Neural progenitor cell (in vitro differentiated cells): Measurements from ENCODE around the gene USP6. TPM values are rescaled to one million over a fixed set of nuclear protein-coding genes. Genes with fewer than 3 reads are reported as not detected.
A peak's percentile ranks its signal among the peaks of the same experiment; 100 is the strongest.

Source experiments
- DNase-seq: peaks from one replicate; pipeline ENCODE4 v3.0.0-alpha.2; 2016; ENCODE audit warnings: low spot score
- H2AFZ ChIP-seq: fragments of 200-600 bp; sonication (generic); replicated peaks from 2 replicates; pipeline ENCODE4 v1.6.1; 2016; ENCODE audit warnings: antibody characterized with exemption
- H3F3A ChIP-seq: fragments of 200-600 bp; sonication (generic); 2 replicates; pipeline ENCODE4 v1.6.1; 2016; ENCODE audit warnings: antibody characterized with exemption, low read depth
- H3K27ac ChIP-seq: fragments of 200-600 bp; sonication (generic); 2 replicates; pipeline ENCODE4 v1.5.1; 2016; ENCODE audit warnings: mild to moderate bottlenecking
- H3K27me3 ChIP-seq: fragments of 200-600 bp; sonication (generic); 2 replicates; pipeline ENCODE4 v1.6.1; 2016; ENCODE audit warnings: mild to moderate bottlenecking, moderate library complexity
- H3K36me3 ChIP-seq: fragments of 200-600 bp; sonication (generic); 2 replicates; pipeline ENCODE4 v1.5.1; 2016
- H3K4me1 ChIP-seq: fragments of 200-600 bp; sonication (generic); 2 replicates; pipeline ENCODE4 v1.6.1; 2016; ENCODE audit warnings: mixed run types
- H3K4me2 ChIP-seq: fragments of 200-600 bp; sonication (generic); 2 replicates; pipeline ENCODE4 v1.6.1; 2016
- H3K4me3 ChIP-seq: fragments of 200-600 bp; sonication (generic); 2 replicates; pipeline ENCODE4 v1.5.1; 2016
- H3K79me2 ChIP-seq: fragments of 200-600 bp; sonication (generic); 2 replicates; pipeline ENCODE4 v1.6.1; 2016; ENCODE audit warnings: low read depth
- H3K9ac ChIP-seq: fragments of 200-600 bp; sonication (generic); 2 replicates; pipeline ENCODE4 v1.6.1; 2016
- H3K9me3 ChIP-seq: fragments of 200-600 bp; sonication (generic); 2 replicates; pipeline ENCODE4 v1.5.1; 2016; ENCODE audit warnings: low read depth
- H4K20me1 ChIP-seq: fragments of 200-600 bp; sonication (generic); 2 replicates; pipeline ENCODE4 v1.6.1; 2016; ENCODE audit warnings: low read depth
- H3K27ac Mint-ChIP-seq: 3 replicates; pipeline ENCODE4 v1.8.0; 2021; ENCODE audit warnings: mixed read lengths
- H3K27me3 Mint-ChIP-seq: 2 replicates; pipeline ENCODE4 v1.8.0; 2022; ENCODE audit warnings: low read depth, mild to moderate bottlenecking, inconsistent platforms, moderate library complexity, mixed read lengths; ENCODE audit not compliant: insufficient read depth
- H3K36me3 Mint-ChIP-seq: 3 replicates; pipeline ENCODE4 v1.8.0; 2021; ENCODE audit warnings: mixed read lengths
- H3K4me1 Mint-ChIP-seq: 3 replicates; pipeline ENCODE4 v1.8.0; 2021; ENCODE audit warnings: mixed read lengths
- H3K4me3 Mint-ChIP-seq: 3 replicates; pipeline ENCODE4 v1.8.0; 2021; ENCODE audit warnings: mild to moderate bottlenecking, moderate library complexity, mixed read lengths
- H3K9me3 Mint-ChIP-seq: 3 replicates; pipeline ENCODE4 v1.8.0; 2020; ENCODE audit warnings: mixed read lengths
- CTCF ChIP-seq: fragments of 200-600 bp; sonication (generic); IDR thresholded peaks from 2 replicates; pipeline ENCODE4 v1.5.1; 2017; ENCODE audit warnings: antibody characterized with exemption, mild to moderate bottlenecking
- EZH2 ChIP-seq: fragments of 200-600 bp; sonication (generic); IDR thresholded peaks from 2 replicates; pipeline ENCODE4 v1.6.1; 2017; ENCODE audit warnings: antibody characterized with exemption, mild to moderate bottlenecking, moderate library complexity
- EZH2phosphoT487 ChIP-seq: fragments of 200-600 bp; sonication (generic); IDR thresholded peaks from 2 replicates; pipeline ENCODE4 v1.6.1; 2017; ENCODE audit warnings: antibody characterized with exemption
- total RNA-seq: library from RNA; depleted of rRNA; stranded (reverse); fragments of >200 nt; gene quantifications from 2 replicates; pipeline ENCODE4 v1.2.3, GENCODE V29; 2015; ENCODE audit warnings: low replicate concordance

USP6 gene
- total RNA-seq, 1 donor from 2014 or later, result 0.17 TPM

DNA sequence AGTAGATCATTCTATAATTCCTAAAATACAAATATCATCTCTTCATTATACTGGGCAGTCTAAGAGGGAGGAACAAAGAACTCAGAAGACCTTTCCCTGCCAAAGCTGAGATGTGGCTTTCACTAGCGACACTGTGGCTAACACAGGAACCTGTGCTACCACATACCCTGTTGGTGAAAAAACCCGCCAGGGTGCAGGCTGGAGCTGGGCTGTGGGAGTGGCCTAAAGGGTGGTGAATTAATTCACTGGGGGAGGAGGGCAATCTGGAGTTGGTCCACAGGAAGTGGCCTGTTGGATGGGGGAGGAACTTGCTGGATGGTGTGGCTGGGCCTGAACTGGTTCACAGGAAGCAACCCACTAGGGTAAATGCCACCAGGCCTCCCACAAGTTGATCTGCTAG lies 68.5 kb downstream of the USP6 start:
- no peak for DNase-seq
- no peak overlapping the region for H3K27ac Mint-ChIP-seq
- H3K4me2 ChIP-seq, result no peak overlapping the region
- no peaks in the 10 kb centered on the region for H3K4me1 ChIP-seq
- peaks cover 3% of the 10 kb centered on the region for H3K79me2 ChIP-seq
- H3F3A ChIP-seq, result peaks cover 40% of the 10 kb centered on the region
- peaks cover 98% of the 10 kb centered on the region for H3K9me3 ChIP-seq
- no peak overlapping the region for H3K9ac ChIP-seq
- H3K27ac ChIP-seq, result no peak overlapping the region
- H3K27me3 ChIP-seq, result no peaks in the 10 kb centered on the region
- no peak overlapping the region for H3K4me3 Mint-ChIP-seq
- no peak overlapping the region for H2AFZ ChIP-seq
- peaks cover 59% of the 10 kb centered on the region for H3K36me3 ChIP-seq
- no peaks in the 10 kb centered on the region for H4K20me1 ChIP-seq
- H3K9me3 Mint-ChIP-seq, result peaks cover 88% of the 10 kb centered on the region
- no peak overlapping the region for H3K4me3 ChIP-seq
- H3K36me3 Mint-ChIP-seq, result peaks cover 69% of the 10 kb centered on the region
- no peaks in the 10 kb centered on the region for H3K4me1 Mint-ChIP-seq
- TF ChIP-seq CTCF, result no peak
- no peak for TF ChIP-seq EZH2
- TF ChIP-seq EZH2phosphoT487, result no peak
- H3K27me3 Mint-ChIP-seq, result peaks cover 18% of the 10 kb centered on the region

DNA sequence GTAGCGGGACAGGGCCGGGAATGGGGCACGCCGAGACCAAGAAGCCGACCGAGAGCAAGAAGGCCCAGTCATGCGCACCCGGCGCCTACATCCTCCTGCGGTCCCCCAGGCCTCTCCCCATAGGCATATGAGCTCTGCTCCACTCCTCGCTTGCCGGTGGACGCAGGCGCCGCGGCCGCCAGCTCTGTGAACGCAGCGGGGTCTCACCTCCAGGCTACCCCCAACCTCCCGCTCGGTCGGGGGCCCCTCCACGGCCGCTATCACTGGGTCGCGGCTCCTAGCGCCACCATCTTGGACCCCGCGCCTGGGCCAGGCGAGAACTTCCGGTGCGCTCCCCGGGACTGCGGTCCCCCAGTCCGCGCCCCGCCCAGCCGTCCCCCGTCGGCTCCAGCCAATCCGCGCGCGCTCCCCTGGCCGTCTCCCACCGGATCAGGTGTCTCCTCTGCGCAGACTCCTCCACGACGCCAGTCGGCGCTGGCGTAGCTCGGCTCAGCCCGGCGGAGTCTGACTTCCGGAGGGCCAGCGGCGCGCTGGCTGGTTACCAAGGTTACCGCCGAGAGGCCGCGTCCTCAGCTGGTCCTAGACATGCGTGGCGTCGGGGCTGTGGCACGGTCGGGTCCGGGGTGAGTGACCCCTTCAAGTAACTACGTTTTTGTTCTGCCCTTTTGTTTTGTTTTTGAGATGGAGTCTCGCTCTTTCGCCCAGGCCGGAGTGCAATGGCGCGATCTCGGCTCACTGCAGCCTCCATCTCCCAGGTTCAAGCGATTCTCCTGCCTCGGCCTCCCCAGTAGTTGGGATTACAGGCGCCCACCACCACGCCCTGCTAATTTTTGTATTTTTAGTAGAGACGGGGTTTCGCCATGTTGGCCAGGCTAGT lies 75.9 kb downstream of the USP6 start, which contains the start of gene ZNF594:
Gene ZNF594, minus strand, starts transcription at position 328 of the 877 bp plus-strand sequence. CDS start 7,612 bp downstream, outside the sequence.
- no peaks in the 10 kb centered on the region for H3K27me3 Mint-ChIP-seq

DNA sequence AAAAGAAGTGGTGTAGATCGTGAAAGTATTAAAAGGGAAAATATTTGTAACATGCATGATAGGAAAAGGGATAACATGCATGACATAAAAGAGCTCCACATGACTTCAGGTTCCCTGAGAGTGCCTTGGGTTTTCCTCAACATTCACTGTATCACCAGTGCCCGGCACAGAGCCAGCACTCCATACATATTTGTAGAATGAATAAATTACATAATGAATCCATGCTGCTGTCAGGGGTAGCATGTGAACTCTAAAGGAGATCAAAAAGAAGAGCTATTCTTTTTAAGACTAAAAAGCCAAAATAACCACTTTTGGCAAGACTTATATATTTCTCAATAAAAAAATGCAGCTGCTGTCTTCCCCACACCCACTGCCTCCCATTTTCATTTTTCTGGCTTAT lies 78.5 kb downstream of the USP6 start:
- Mint-ChIP-seq H3K27me3 (no peaks in the 10 kb centered on the region), H3K36me3 (peaks cover 30% of the 10 kb centered on the region), H3K4me1 (peaks cover 14% of the 10 kb centered on the region), H3K4me3 (no peak overlapping the region), H3K27ac (no peak overlapping the region), H3K9me3 (peaks cover 20% of the 10 kb centered on the region)
- H3K4me1 ChIP-seq, result peaks cover 3% of the 10 kb centered on the region
- H3K27me3 ChIP-seq, result no peaks in the 10 kb centered on the region
- no peaks in the 10 kb centered on the region for H4K20me1 ChIP-seq
- no peak overlapping the region for H3K4me3 ChIP-seq
- DNase-seq, result no peak
- H3K79me2 ChIP-seq, result peaks cover 29% of the 10 kb centered on the region
- H2AFZ ChIP-seq, result no peak overlapping the region
- H3K4me2 ChIP-seq, result no peak overlapping the region
- H3F3A ChIP-seq, result peaks cover 3% of the 10 kb centered on the region
- peaks cover 11% of the 10 kb centered on the region for H3K36me3 ChIP-seq
- no peak overlapping the region for H3K9ac ChIP-seq
- no peak for TF ChIP-seq CTCF
- no peak for TF ChIP-seq EZH2
- TF ChIP-seq EZH2phosphoT487, result no peak
- peaks cover 19% of the 10 kb centered on the region for H3K9me3 ChIP-seq
- no peak overlapping the region for H3K27ac ChIP-seq

More for the DNA sequence above, 75.9 kb downstream of the USP6 start, which contains the start of gene ZNF594:
- Histone ChIP-seq H3K4me3 (peak within 1 kb of the TSS; percentile 70), H3K27me3 (no peaks in the 10 kb centered on the region), H3K9me3 (peaks cover 43% of the 10 kb centered on the region), H2AFZ (peak within 1 kb of the TSS; percentile 89), H4K20me1 (no peaks in the 10 kb centered on the region), H3K27ac (no peak within 1 kb of the TSS), H3K36me3 (peaks cover 22% of the 10 kb centered on the region), H3K79me2 (peaks cover 32% of the 10 kb centered on the region), H3K4me2 (peak within 1 kb of the TSS; percentile 78), H3K9ac (peak within 1 kb of the TSS; percentile 1), H3K4me1 (peaks cover 3% of the 10 kb centered on the region), H3F3A (peaks cover 3% of the 10 kb centered on the region)
- DNase-seq, result peak; percentile 96
- Mint-ChIP-seq H3K9me3 (peaks cover 38% of the 10 kb centered on the region), H3K36me3 (peaks cover 40% of the 10 kb centered on the region), H3K27ac (peak within 1 kb of the TSS; percentile 91), H3K4me1 (peaks cover 14% of the 10 kb centered on the region), H3K4me3 (peak within 1 kb of the TSS; percentile 96)
- no peak for TF ChIP-seq EZH2
- peak; percentile 72 for TF ChIP-seq CTCF
- no peak for TF ChIP-seq EZH2phosphoT487
